Activated naive CD4-positive, alpha-beta T cell treated with anti-CD3 and anti-CD28 coated beads, Interleukin-2, amount 50 U/mL, for 24 hours (primary cell): ENCODE measurements around the gene CHKA.

Experiments
- H3K27ac Mint-ChIP-seq: one replicate; pipeline ENCODE4 v1.8.0; 2021; ENCODE audit warnings: mild to moderate bottlenecking, mixed read lengths
- H3K27me3 Mint-ChIP-seq: one replicate; pipeline ENCODE4 v1.8.0; 2021; ENCODE audit warnings: mixed read lengths
- H3K36me3 Mint-ChIP-seq: one replicate; pipeline ENCODE4 v1.8.0; 2021; ENCODE audit warnings: mixed read lengths
- H3K4me1 Mint-ChIP-seq: one replicate; pipeline ENCODE4 v1.8.0; 2021; ENCODE audit warnings: mixed read lengths
- H3K4me3 Mint-ChIP-seq: one replicate; pipeline ENCODE4 v1.8.0; 2021; ENCODE audit warnings: mild to moderate bottlenecking, mixed read lengths
- H3K9me3 Mint-ChIP-seq: one replicate; pipeline ENCODE4 v1.8.0; 2021; ENCODE audit warnings: mixed read lengths

CHKA gene

GRCh38 chr11:68074584-68075352, 46.4 kb downstream of the CHKA start:
- no peaks in the 10 kb centered on the region for H3K27me3 Mint-ChIP-seq
- no peaks in the 10 kb centered on the region for H3K4me1 Mint-ChIP-seq
- no peak overlapping the region for H3K4me3 Mint-ChIP-seq
- H3K9me3 Mint-ChIP-seq: no peaks in the 10 kb centered on the region
- H3K27ac Mint-ChIP-seq: no peak overlapping the region
- peaks cover 9% of the 10 kb centered on the region for H3K36me3 Mint-ChIP-seq

- H3K27ac Mint-ChIP-seq: no peak overlapping the region
- H3K36me3 Mint-ChIP-seq: peaks cover 14% of the 10 kb centered on the region
Observed at GRCh38 chr11:68071281-68072048, 49.7 kb downstream of the CHKA start.

GRCh38 chr11:68067991-68068390, 53.2 kb downstream of the CHKA start:
- Mint-ChIP-seq H3K4me1 (no peaks in the 10 kb centered on the region), H3K9me3 (no peaks in the 10 kb centered on the region), H3K27ac (no peak overlapping the region), H3K27me3 (no peaks in the 10 kb centered on the region), H3K36me3 (peaks cover 18% of the 10 kb centered on the region), H3K4me3 (no peak overlapping the region)

More at GRCh38 chr11:68071281-68072048, 49.7 kb downstream of the CHKA start:
- H3K27me3 Mint-ChIP-seq: no peaks in the 10 kb centered on the region
- no peaks in the 10 kb centered on the region for H3K9me3 Mint-ChIP-seq
- H3K4me3 Mint-ChIP-seq: no peak overlapping the region
- no peaks in the 10 kb centered on the region for H3K4me1 Mint-ChIP-seq

GRCh38 chr11:68066742-68067141, 54.4 kb downstream of the CHKA start:
- Mint-ChIP-seq H3K4me3 (no peak overlapping the region), H3K9me3 (no peaks in the 10 kb centered on the region), H3K27me3 (no peaks in the 10 kb centered on the region), H3K4me1 (no peaks in the 10 kb centered on the region), H3K27ac (no peak overlapping the region), H3K36me3 (peaks cover 16% of the 10 kb centered on the region)

GRCh38 chr11:68065841-68066240, 55.3 kb downstream of the CHKA start:
- Mint-ChIP-seq H3K4me3 (no peak overlapping the region), H3K4me1 (no peaks in the 10 kb centered on the region), H3K36me3 (peaks cover 18% of the 10 kb centered on the region), H3K27me3 (no peaks in the 10 kb centered on the region), H3K27ac (no peak overlapping the region), H3K9me3 (no peaks in the 10 kb centered on the region)

GRCh38 chr11:68064926-68065325, 56.3 kb downstream of the CHKA start:
- Mint-ChIP-seq H3K36me3 (peaks cover 17% of the 10 kb centered on the region), H3K4me1 (no peaks in the 10 kb centered on the region), H3K27ac (no peak overlapping the region), H3K4me3 (no peak overlapping the region), H3K9me3 (no peaks in the 10 kb centered on the region), H3K27me3 (no peaks in the 10 kb centered on the region)

GRCh38 chr11:68061508-68061907, 59.7 kb downstream of the CHKA start:
- Mint-ChIP-seq H3K27me3 (no peaks in the 10 kb centered on the region), H3K36me3 (peaks cover 10% of the 10 kb centered on the region), H3K4me3 (no peak overlapping the region), H3K27ac (no peak overlapping the region), H3K4me1 (no peaks in the 10 kb centered on the region), H3K9me3 (no peaks in the 10 kb centered on the region)

- Mint-ChIP-seq H3K27me3 (no peaks in the 10 kb centered on the region), H3K4me1 (no peaks in the 10 kb centered on the region), H3K4me3 (no peak overlapping the region), H3K9me3 (no peaks in the 10 kb centered on the region), H3K27ac (peak overlapping the region; percentile 47), H3K36me3 (peaks cover 6% of the 10 kb centered on the region)
Observed at GRCh38 chr11:68057807-68058206, 63.4 kb downstream of the CHKA start.

GRCh38 chr11:68056317-68057285, 64.6 kb downstream of the CHKA start:
- Mint-ChIP-seq H3K4me1 (no peaks in the 10 kb centered on the region), H3K36me3 (peaks cover 3% of the 10 kb centered on the region), H3K4me3 (no peak overlapping the region), H3K27ac (no peak overlapping the region), H3K9me3 (no peaks in the 10 kb centered on the region), H3K27me3 (no peaks in the 10 kb centered on the region)

- Mint-ChIP-seq H3K36me3 (no peaks in the 10 kb centered on the region), H3K4me3 (peak overlapping the region; percentile 33), H3K27ac (no peak overlapping the region), H3K27me3 (no peaks in the 10 kb centered on the region), H3K9me3 (no peaks in the 10 kb centered on the region), H3K4me1 (no peaks in the 10 kb centered on the region)
Observed at GRCh38 chr11:68053981-68054812, 67.0 kb downstream of the CHKA start.

GRCh38 chr11:68053117-68053516, 68.1 kb downstream of the CHKA start:
- H3K9me3 Mint-ChIP-seq: no peaks in the 10 kb centered on the region
- H3K27me3 Mint-ChIP-seq: no peaks in the 10 kb centered on the region
- H3K4me1 Mint-ChIP-seq: no peaks in the 10 kb centered on the region
- no peak overlapping the region for H3K4me3 Mint-ChIP-seq
- H3K27ac Mint-ChIP-seq: no peak overlapping the region
- H3K36me3 Mint-ChIP-seq: no peaks in the 10 kb centered on the region

- Mint-ChIP-seq H3K4me3 (no peak overlapping the region), H3K9me3 (no peaks in the 10 kb centered on the region), H3K27me3 (no peaks in the 10 kb centered on the region), H3K27ac (no peak overlapping the region), H3K4me1 (no peaks in the 10 kb centered on the region), H3K36me3 (no peaks in the 10 kb centered on the region)
Observed at GRCh38 chr11:68052137-68052873, 68.9 kb downstream of the CHKA start.

- Mint-ChIP-seq H3K27me3 (no peaks in the 10 kb centered on the region), H3K4me3 (no peak overlapping the region), H3K9me3 (no peaks in the 10 kb centered on the region), H3K4me1 (no peaks in the 10 kb centered on the region), H3K27ac (no peak overlapping the region), H3K36me3 (no peaks in the 10 kb centered on the region)
Observed at GRCh38 chr11:68051191-68052136, 69.7 kb downstream of the CHKA start.
